Breast epithelium (tissue), 4 donors: Measurements from ENCODE around the gene VAMP5. TPM values are rescaled to one million over a fixed set of nuclear protein-coding genes. Genes with fewer than 3 reads are reported as not detected.
"Not testable (repeated sequence)": the region's sequence is repeated elsewhere in the genome, so short reads cannot be mapped to it uniquely, and the experiment has no call there.

Experiments
- DNase-seq, 2 donors: peaks; one replicate each; pipeline ENCODE4 v3.0.0-alpha.2; 2019; ENCODE audit warnings: low spot score in 2 of 2
- H3K27ac ChIP-seq, 2 donors: fragments of 200-600 bp; sonication (generic) in 1 of 2; one replicate each; pipeline ENCODE4 v1.5.1; 2016 to 2019; ENCODE audit warnings: mild to moderate bottlenecking in 1 of 2
- H3K27me3 ChIP-seq, 2 donors: fragments of 200-600 bp; sonication (generic) in 1 of 2; one replicate each; pipeline versions ENCODE4 v1.5.1 to v1.6.0; 2017 to 2019; ENCODE audit warnings: control low read depth in 1 of 2, mild to moderate bottlenecking in 1 of 2
- H3K36me3 ChIP-seq: fragments of 200-600 bp; one replicate; pipeline ENCODE4 v1.5.1; 2019
- H3K4me1 ChIP-seq, 2 donors: fragments of 200-600 bp; sonication (generic); one replicate each; pipeline ENCODE4 v1.5.1; 2016 to 2019; ENCODE audit warnings: control low read depth in 1 of 2
- H3K4me3 ChIP-seq, 3 donors: fragments of 200-600 bp; sonication (generic); 1 replicate in 2 of 3; 2 replicates in 1 of 3; pipeline ENCODE4 v1.5.1; 2016 to 2019; ENCODE audit warnings: mild to moderate bottlenecking in 3 of 3, moderate library complexity in 2 of 3
- H3K9me3 ChIP-seq, 2 donors: fragments of 200-600 bp; sonication (generic) in 1 of 2; one replicate each; pipeline ENCODE4 v1.5.1; 2016 to 2019; ENCODE audit warnings: control low read depth in 1 of 2
- CTCF ChIP-seq, 3 donors: fragments of 450-650 bp; IDR thresholded peaks; one replicate each; pipeline ENCODE4 v1.5.1; 2016 to 2017; ENCODE audit warnings: antibody characterized with exemption in 3 of 3, mild to moderate bottlenecking in 3 of 3, moderate library complexity in 3 of 3
- POLR2A ChIP-seq: fragments of 450-650 bp; IDR thresholded peaks from one replicate; pipeline ENCODE4 v1.6.1; 2016; ENCODE audit warnings: antibody characterized with exemption, mild to moderate bottlenecking, moderate library complexity
- POLR2AphosphoS5 ChIP-seq, 3 donors: sonication (generic); formaldehyde crosslinking; IDR thresholded peaks; one replicate each; pipeline ENCODE4 v1.6.1; 2017; ENCODE audit warnings: antibody characterized with exemption in 3 of 3
- intact Hi-C: fragments of 100-400 bp; cut with DNase I; formaldehyde crosslinking; loops from one replicate; pipeline ENCODE4 v1.15.1; 2023; ENCODE audit warnings: low total_unique reads
- total RNA-seq, 3 donors: library from RNA; depleted of rRNA; stranded (reverse); fragments of >200 nt; gene quantifications; one replicate each; pipeline ENCODE4 v1.1.0, GENCODE V29; 2016

VAMP5 gene
- total RNA-seq, 3 donors from 2014 or later, result 33.8 to 92.0 (median 50.8) TPM

DNA sequence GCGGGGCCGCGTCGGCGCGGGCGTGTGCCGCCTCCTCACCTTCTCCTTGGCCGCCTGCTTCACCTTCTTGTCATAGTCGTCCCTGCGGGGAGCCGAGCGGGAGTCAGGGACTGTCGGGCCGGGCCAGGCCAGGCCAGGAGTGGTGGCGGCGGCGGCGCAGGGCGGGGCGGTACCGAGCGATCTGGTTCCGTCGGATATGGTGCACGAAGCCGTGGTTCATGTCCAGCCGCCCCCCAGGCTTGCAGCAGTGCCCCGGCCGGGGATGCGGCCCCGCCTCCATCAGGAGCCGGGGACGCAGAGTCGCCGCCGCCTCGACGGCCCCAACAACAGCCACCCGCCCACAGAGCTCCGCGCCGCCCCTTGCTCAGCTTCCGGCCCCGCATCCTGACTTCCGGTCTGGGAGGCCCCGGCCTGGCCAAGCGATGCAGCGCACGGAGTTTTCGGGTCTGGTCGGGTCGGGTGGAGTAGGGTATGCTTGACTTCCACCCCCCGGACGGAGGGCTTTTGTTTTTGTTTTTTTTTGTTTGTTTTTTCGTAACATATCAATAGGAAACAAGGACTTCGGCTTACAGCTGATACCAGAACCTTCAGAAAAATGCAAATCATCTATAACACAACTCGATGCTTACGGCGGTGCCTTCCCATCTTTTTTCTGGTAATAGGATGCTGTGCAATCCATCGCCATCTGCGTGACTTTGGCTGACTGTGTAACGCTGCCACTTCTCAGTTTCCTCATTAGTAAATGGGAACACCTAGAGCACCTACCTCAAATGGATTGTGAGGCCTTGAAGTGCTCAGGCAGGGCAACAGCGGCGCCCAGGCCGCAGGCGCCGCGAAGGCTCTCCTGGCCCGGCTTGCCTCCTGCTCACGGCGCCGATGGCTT lies 27.7 kb downstream of the VAMP5 start, which contains the start of gene C2orf68:
Gene C2orf68 (minus strand): TSS at position 362 of the 883 bp plus-strand sequence. CDS start 82 bp downstream, at position 280.
- intact Hi-C loops, result no loop called here
- peak; percentile 88 to 90 for DNase-seq
- TF ChIP-seq POLR2AphosphoS5 (IDR thresholded peaks at IDR 0.05), result peak; percentile 40 to 88 (median 79)
- TF ChIP-seq POLR2A, result peak; percentile 74
- TF ChIP-seq CTCF (IDR thresholded peaks at IDR 0.05), result no peak
- peaks cover 0 to 6% of the 10 kb centered on the region in 2 donors for H3K4me1 ChIP-seq
- H3K9me3 ChIP-seq, result no peaks in the 10 kb centered on the region
- H3K36me3 ChIP-seq, result no peaks in the 10 kb centered on the region
- H3K4me3 ChIP-seq, result peak within 1 kb of the TSS; percentile 86 to 93 (median 91)
- peak within 1 kb of the TSS; percentile 86 to 94 for H3K27ac ChIP-seq
- H3K27me3 ChIP-seq, result no peaks in the 10 kb centered on the region

DNA sequence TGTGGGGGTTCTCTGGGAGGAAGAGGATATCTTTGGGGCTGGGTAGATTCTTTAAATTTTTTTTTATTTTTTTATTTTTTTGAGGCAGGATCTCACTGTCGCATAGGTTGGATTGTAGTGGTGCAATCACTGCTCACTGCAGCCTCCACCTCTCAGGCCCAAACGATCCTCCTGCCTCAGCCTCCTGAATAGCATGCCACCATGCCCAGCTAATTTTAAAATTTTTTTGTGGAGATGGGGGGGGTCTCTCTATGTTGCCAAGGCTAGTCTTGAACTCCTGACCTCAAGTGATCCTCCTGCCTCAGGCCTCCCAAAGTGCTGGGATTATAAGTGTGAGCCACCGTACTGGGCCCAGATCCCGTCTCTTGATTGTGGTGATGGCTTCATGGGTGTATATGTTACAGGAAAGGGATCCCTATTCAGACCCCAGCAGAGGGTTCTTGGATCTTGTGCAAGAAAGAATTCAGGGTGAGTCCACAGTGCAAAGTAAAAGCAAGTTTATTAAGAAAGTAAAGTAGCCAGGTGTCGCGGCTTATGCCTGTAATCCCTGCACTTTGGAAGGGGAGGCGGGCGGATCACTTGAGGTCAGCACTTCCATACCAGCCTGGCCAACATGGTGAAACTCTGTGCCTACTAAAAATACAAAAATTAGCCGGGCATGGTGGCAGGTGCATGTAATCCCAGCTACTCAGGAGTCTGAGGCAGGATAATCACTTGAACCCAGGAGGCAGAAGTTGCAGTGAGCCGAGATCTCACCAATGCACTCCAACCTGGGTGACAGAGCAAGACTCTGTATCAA lies 29.7 kb downstream of the VAMP5 start:
- TF ChIP-seq POLR2AphosphoS5 (IDR thresholded peaks at IDR 0.05) (no peak), CTCF (IDR thresholded peaks at IDR 0.05) (no peak), POLR2A (no peak)
- H3K27ac ChIP-seq, result no peak overlapping the region
- no peak for DNase-seq
- H3K4me3 ChIP-seq, result no peak overlapping the region
- intact Hi-C loops, result loop anchor here (2.0 kb wide), 1 partner anchor 95 kb away; no protein-coding TSS in a partner anchor
- H3K9me3 ChIP-seq, result no peaks in the 10 kb centered on the region
- H3K27me3 ChIP-seq, result no peaks in the 10 kb centered on the region
- H3K36me3 ChIP-seq, result no peaks in the 10 kb centered on the region
- H3K4me1 ChIP-seq, result peaks cover 0 to 8% of the 10 kb centered on the region in 2 donors

GRCh38 chr2:85614757-85615156 lies 30.5 kb downstream of the VAMP5 start:
- intact Hi-C loops, result loop anchor here (2.0 kb wide), 1 partner anchor 94 kb away; no protein-coding TSS in a partner anchor
- H3K9me3 ChIP-seq, H3K4me3 ChIP-seq, H3K27ac ChIP-seq, DNase-seq, H3K36me3 ChIP-seq, H3K27me3 ChIP-seq, H3K4me1 ChIP-seq: not testable (repeated sequence)

- H3K27me3 ChIP-seq, result no peaks in the 10 kb centered on the region
- H3K27ac ChIP-seq, result peak overlapping the region; percentile 84 to 86
- H3K36me3 ChIP-seq, result no peaks in the 10 kb centered on the region
- no peak for DNase-seq
- TF ChIP-seq POLR2A, result no peak
- no peak for TF ChIP-seq POLR2AphosphoS5 (IDR thresholded peaks at IDR 0.05)
- TF ChIP-seq CTCF (IDR thresholded peaks at IDR 0.05), result no peak
- intact Hi-C loops, result loop anchor here (2.0 kb wide), 1 partner anchor 93 kb away; no protein-coding TSS in a partner anchor
- no peaks in the 10 kb centered on the region for H3K9me3 ChIP-seq
- H3K4me1 ChIP-seq, result peaks cover 0 to 5% of the 10 kb centered on the region in 2 donors
- peak overlapping the region in 2 of 3 donors; percentile 87 to 92 for H3K4me3 ChIP-seq
Observed at GRCh38 chr2:85615413-85615728, 31.1 kb downstream of the VAMP5 start.

DNA sequence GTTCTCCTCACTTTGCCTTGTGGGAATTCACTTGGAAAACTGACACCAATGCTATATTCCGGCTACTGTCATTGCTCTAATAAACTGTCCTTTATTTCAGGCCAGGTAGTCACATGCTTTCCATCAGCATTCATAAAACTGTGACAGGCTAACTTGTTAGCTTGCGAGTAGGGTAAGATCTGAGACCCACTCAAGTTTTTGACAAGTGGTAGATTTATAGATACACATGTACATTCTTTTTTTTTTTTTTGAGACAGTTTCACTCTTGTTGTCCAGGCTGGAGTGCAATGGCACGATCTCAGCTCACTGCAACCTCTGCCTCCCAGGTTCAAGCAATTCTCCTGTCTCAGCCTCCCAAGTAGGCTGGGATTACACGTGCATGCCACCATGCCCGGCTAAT lies 33.5 kb downstream of the VAMP5 start:
- peak overlapping the region in 1 of 3 donors; percentile 92 for H3K4me3 ChIP-seq
- H3K9me3 ChIP-seq, H3K4me1 ChIP-seq, DNase-seq, intact Hi-C loops, H3K36me3 ChIP-seq, H3K27ac ChIP-seq, H3K27me3 ChIP-seq: not testable (repeated sequence)
